Esophagus muscularis mucosa (tissue), 4 donors: ENCODE results near the gene MAN1A1. TPM values are rescaled to one million over a fixed set of nuclear protein-coding genes. Genes with fewer than 3 reads are reported as not detected.

ENCODE experiments used
- DNase-seq: peaks from one replicate; pipeline ENCODE4 v3.0.0-alpha.2; 2017; ENCODE audit errors: extremely low spot score
- H3K27ac ChIP-seq, 4 donors: fragments of 200-600 bp; sonication (generic); replicated peaks in 1 of 4; 1 replicate in 3 of 4; 2 replicates in 1 of 4; pipeline ENCODE4 v1.5.1; 2016 to 2019; ENCODE audit warnings: mild to moderate bottlenecking in 1 of 4
- H3K27me3 ChIP-seq, 4 donors: fragments of 200-600 bp; sonication (generic); one replicate each; pipeline versions ENCODE4 v1.5.1 to v1.6.0; 2016 to 2019
- H3K36me3 ChIP-seq, 4 donors: fragments of 200-600 bp; sonication (generic); one replicate each; pipeline ENCODE4 v1.5.1; 2016 to 2019
- H3K4me1 ChIP-seq, 4 donors: fragments of 200-600 bp; sonication (generic); one replicate each; pipeline ENCODE4 v1.5.1; 2016 to 2019
- H3K4me3 ChIP-seq, 4 donors: fragments of 200-600 bp; sonication (generic); 1 replicate in 2 of 4; 2 replicates in 2 of 4; pipeline ENCODE4 v1.5.1; 2016 to 2019; ENCODE audit warnings: mild to moderate bottlenecking in 4 of 4, moderate library complexity in 1 of 4
- H3K9me3 ChIP-seq, 4 donors: fragments of 200-600 bp; sonication (generic); 1 replicate in 3 of 4; 2 replicates in 1 of 4; pipeline ENCODE4 v1.5.1; 2016 to 2019
- CTCF ChIP-seq, 3 experiments: fragments of 200-600 bp in 2 of 3; fragments of 450-650 bp in 1 of 3; sonication (generic) in 2 of 3; IDR thresholded peaks; one replicate each; pipeline ENCODE4 v1.5.1; 2017 to 2019; ENCODE audit warnings: antibody characterized with exemption in 3 of 3, mild to moderate bottlenecking in 2 of 3, moderate library complexity in 1 of 3
- EP300 ChIP-seq: sonication (generic); formaldehyde crosslinking; IDR thresholded peaks from one replicate; pipeline ENCODE4 v1.6.1; 2017; ENCODE audit warnings: antibody characterized with exemption
- POLR2A ChIP-seq: fragments of 450-650 bp; IDR thresholded peaks from one replicate; pipeline ENCODE4 v1.6.1; 2017; ENCODE audit warnings: antibody characterized with exemption, moderate library complexity, mild to moderate bottlenecking, low read depth
- POLR2AphosphoS5 ChIP-seq, 2 donors: sonication (generic); formaldehyde crosslinking; IDR thresholded peaks; one replicate each; pipeline ENCODE4 v1.6.1; 2017; ENCODE audit warnings: antibody characterized with exemption in 2 of 2
- whole genome bisulfite sequencing: methylation state at CpG from one replicate; pipeline ENCODE4 v1.1.5; 2018; 5-methylcytosine and 5-hydroxymethylcytosine counted together
- intact Hi-C: fragments of 100-400 bp; cut with DNase I; formaldehyde crosslinking; loops from one replicate; pipeline ENCODE4 v1.15.1; 2023
- total RNA-seq, 4 donors: library from RNA; depleted of rRNA; stranded (reverse); fragments of >200 nt; gene quantifications; one replicate each; pipeline versions ENCODE4 v1.1.0 to v1.2.1, GENCODE V29; 2016

MAN1A1 gene
- total RNA-seq, 4 donors from 2014 or later, result 79.4 to 125 (median 101) TPM

GRCh38 chr6:119274197-119274595 lies 75.4 kb downstream of the MAN1A1 start:
- no peak overlapping the region for H3K4me3 ChIP-seq
- no peak overlapping the region for H3K27ac ChIP-seq
- peaks cover 0 to 10% (median 8%) of the 10 kb centered on the region in 4 donors for H3K9me3 ChIP-seq
- intact Hi-C loops, result no loop called here
- no peaks in the 10 kb centered on the region for H3K4me1 ChIP-seq
- 90% methylated on average over 2 of the region's 2 CpGs for WGBS
- TF ChIP-seq POLR2AphosphoS5 (IDR thresholded peaks at IDR 0.05) (no peak), CTCF (IDR thresholded peaks at IDR 0.05) (no peak), POLR2A (no peak), EP300 (no peak)
- no peaks in the 10 kb centered on the region for H3K27me3 ChIP-seq
- DNase-seq, result no peak
- peaks cover 0 to 8% (median under 1%) of the 10 kb centered on the region in 4 donors for H3K36me3 ChIP-seq

DNA sequence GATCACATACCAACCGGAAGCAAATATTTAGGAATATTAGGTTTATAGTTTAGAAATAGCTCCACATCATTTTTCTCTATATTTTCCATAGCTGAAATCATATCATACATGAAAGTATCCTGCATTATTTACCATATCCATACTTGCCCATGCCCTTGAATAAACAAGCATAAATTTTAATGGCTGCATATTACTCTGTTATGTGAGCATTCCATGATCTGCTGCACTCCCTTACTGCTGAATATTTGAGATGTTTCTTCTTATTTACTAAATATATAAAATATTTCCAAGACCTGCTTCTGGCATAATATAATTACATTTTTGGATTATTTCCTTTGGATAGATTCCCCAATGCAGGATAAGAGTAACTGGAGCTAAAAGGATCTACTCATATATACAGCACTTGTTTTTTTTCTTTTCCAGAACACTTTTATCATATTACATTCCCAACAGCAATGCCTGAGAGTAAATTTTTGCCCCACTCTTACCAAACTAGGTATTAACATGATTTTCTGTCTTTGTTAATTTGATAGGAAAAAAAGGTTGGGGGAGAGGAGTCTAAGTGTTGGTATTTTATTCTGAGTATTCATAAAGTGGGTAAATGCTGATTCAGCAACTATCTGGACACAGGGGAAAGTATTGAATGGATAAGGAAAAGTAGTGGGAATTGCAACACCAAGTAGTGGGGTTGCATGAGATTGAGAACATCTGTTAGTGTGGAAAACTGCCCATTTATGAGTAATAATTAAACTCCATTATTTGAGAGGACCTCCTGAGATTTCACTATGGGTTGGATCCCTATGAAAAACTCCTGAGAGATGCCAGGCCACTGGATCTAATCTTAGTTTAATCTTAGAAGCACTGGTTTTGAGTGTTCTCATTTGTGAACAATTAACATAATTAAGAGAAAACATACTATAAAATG lies 76.0 kb downstream of the MAN1A1 start:
- intact Hi-C loops, result no loop called here
- Histone ChIP-seq H3K4me1 (no peaks in the 10 kb centered on the region), H3K27ac (no peak overlapping the region), H3K4me3 (no peak overlapping the region), H3K36me3 (peaks cover 0 to 12% (median 3%) of the 10 kb centered on the region in 4 donors), H3K9me3 (peaks cover 0 to 10% (median 8%) of the 10 kb centered on the region in 4 donors), H3K27me3 (no peaks in the 10 kb centered on the region)
- no peak for DNase-seq
- TF ChIP-seq EP300 (no peak), POLR2AphosphoS5 (IDR thresholded peaks at IDR 0.05) (peak in 1 of 2 donors; percentile 49)
- 97% methylated on average over 1 of the region's 1 CpG for WGBS

- H3K4me1 ChIP-seq, result peaks cover 0 to 4% (median 0%) of the 10 kb centered on the region in 4 donors
- H3K4me3 ChIP-seq, result no peak overlapping the region
- H3K27me3 ChIP-seq, result no peaks in the 10 kb centered on the region
- H3K36me3 ChIP-seq, result peaks cover 0 to 12% (median 3%) of the 10 kb centered on the region in 4 donors
- intact Hi-C loops, result no loop called here
- H3K9me3 ChIP-seq, result peaks cover 0 to 10% (median 8%) of the 10 kb centered on the region in 4 donors
- TF ChIP-seq EP300 (no peak), CTCF (IDR thresholded peaks at IDR 0.05) (no peak), POLR2AphosphoS5 (IDR thresholded peaks at IDR 0.05) (no peak), POLR2A (no peak)
- H3K27ac ChIP-seq, result no peak overlapping the region
- 97% methylated on average over 3 of the region's 3 CpGs for WGBS
- no peak for DNase-seq
Observed at GRCh38 chr6:119270545-119270944, 79.0 kb downstream of the MAN1A1 start.

DNA sequence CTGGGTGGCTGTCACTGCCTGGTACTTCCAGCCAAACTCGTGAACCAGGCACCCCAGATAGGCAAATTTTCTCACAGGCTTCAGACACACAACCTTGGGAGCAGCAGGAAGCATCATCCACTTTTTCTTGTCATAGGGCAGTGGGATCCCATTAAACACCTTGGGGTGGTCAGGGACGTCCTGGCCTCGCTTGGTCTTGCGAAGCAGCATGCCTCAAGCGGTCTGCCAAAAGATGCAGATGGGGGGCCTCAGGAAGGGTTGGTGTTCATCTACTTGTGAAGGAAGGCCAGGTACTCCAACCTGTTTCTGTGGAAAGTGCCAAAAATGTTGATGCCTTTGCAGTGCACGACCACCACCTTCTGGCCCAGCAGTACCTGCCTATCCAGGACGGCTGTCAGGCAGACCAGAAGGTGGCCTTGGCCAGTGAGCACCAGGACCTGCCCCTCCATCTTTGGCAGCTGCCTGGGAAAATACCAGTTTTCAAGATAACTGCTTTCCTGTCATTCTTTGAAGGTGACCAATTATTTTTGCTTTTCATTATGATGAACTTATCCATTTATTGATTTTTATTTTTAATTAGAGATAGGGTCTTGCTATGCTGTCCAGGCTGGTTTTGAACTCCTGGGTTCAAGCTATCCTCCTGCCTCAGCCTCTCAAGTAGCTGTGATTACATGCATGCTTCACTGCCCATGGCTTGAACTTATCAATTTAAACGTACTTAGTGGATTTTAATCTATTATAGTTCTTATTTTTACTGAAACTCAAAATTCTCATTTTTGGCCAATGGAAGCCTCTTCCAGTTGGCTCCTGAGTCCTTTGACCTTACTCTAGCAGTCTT lies 80.1 kb downstream of the MAN1A1 start:
- H3K9me3 ChIP-seq, result peaks cover 0 to 10% (median 8%) of the 10 kb centered on the region in 4 donors
- no peak for DNase-seq

More for the DNA sequence above, 80.1 kb downstream of the MAN1A1 start:
- H3K4me3 ChIP-seq, result no peak overlapping the region
- peaks cover 0 to 12% (median 3%) of the 10 kb centered on the region in 4 donors for H3K36me3 ChIP-seq
- intact Hi-C loops, result no loop called here
- peaks cover 0 to 8% (median 0%) of the 10 kb centered on the region in 4 donors for H3K4me1 ChIP-seq
- TF ChIP-seq POLR2A (no peak), POLR2AphosphoS5 (IDR thresholded peaks at IDR 0.05) (no peak), CTCF (IDR thresholded peaks at IDR 0.05) (no peak), EP300 (no peak)
- WGBS, result 96% methylated on average over 8 of the region's 8 CpGs
- H3K27me3 ChIP-seq, result no peaks in the 10 kb centered on the region
- H3K27ac ChIP-seq, result no peak overlapping the region
